ENCODE measurements around the gene MATN3. TPM values are rescaled to one million over a fixed set of nuclear protein-coding genes. Genes with fewer than 3 reads are reported as not detected.

Gene MATN3
- total RNA-seq = not detected

GRCh38 chr2:20012282-20013125, at the start of gene MATN3:
Gene MATN3 (minus strand): TSS chr2:20012668. CDS start chr2:20012631, 37 bp downstream.
- Histone ChIP-seq H3K9me3 (no peaks in the 10 kb centered on the region), H3K4me1 (peaks cover 12% of the 10 kb centered on the region), H3K27ac (no peak within 1 kb of the TSS), H3K27me3 (peaks cover 0 to 5% of the 10 kb centered on the region in 2 donors), H3K4me3 (peak within 1 kb of the TSS in 1 of 2 donors; percentile 21), H3K36me3 (replicated peaks in 1 of 2; ENCODE audit: insufficient read depth in 1 of 2, low read depth in 2 of 2) (no peaks in the 10 kb centered on the region)
- intact Hi-C loops (cut with DNase I) = loop anchor here (5.0 kb wide), 1 partner anchor 85 kb away; no protein-coding TSS in a partner anchor
- TF ChIP-seq, protein P1, sequence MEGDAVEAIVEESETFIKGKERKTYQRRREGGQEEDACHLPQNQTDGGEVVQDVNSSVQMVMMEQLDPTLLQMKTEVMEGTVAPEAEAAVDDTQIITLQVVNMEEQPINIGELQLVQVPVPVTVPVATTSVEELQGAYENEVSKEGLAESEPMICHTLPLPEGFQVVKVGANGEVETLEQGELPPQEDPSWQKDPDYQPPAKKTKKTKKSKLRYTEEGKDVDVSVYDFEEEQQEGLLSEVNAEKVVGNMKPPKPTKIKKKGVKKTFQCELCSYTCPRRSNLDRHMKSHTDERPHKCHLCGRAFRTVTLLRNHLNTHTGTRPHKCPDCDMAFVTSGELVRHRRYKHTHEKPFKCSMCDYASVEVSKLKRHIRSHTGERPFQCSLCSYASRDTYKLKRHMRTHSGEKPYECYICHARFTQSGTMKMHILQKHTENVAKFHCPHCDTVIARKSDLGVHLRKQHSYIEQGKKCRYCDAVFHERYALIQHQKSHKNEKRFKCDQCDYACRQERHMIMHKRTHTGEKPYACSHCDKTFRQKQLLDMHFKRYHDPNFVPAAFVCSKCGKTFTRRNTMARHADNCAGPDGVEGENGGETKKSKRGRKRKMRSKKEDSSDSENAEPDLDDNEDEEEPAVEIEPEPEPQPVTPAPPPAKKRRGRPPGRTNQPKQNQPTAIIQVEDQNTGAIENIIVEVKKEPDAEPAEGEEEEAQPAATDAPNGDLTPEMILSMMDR (IDR thresholded peaks at IDR 0.05) = no peak
- no peak for TF ChIP-seq POLR2A (IDR thresholded peaks at IDR 0.05)
- DNase-seq (peak; percentile 37 to 58 (median 46)), ATAC-seq (peak; percentile 84)
- WGBS, 2 donors = 1 to 2% methylated on average over 27 to 79 of the region's 87 CpGs

DNA sequence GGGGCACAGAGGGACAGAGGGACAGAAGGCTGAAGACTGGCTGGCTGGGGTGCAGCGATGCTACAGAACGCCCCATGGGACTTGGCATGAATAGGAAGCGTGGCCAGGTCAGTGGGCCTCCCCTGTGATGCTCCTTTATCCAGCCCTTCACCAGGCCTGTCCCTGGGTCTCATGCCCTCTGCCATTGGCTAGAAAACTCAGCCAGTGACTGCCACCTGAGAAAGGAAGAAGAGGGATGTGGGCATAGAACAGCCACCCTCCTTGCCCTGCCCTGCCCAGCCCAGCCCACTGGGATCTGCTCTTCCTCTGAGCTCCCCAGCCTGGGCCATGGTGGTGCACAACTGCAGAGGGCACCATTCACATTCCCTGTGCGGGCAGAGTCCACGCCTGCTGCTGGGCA, 49.5 kb upstream of the MATN3 start:
- Histone ChIP-seq H3K36me3 (replicated peaks in 1 of 2; ENCODE audit: insufficient read depth in 1 of 2, low read depth in 2 of 2) (no peaks in the 10 kb centered on the region), H3K27ac (no peak overlapping the region), H3K4me1 (peaks cover 6% of the 10 kb centered on the region), H3K9me3 (no peaks in the 10 kb centered on the region), H3K4me3 (no peak overlapping the region), H3K27me3 (no peaks in the 10 kb centered on the region)
- TF ChIP-seq POLR2A (IDR thresholded peaks at IDR 0.05) = no peak
- TF ChIP-seq, protein P1 (IDR thresholded peaks at IDR 0.05) = no peak
- intact Hi-C loops (cut with DNase I) = no loop called here
- 90 to 92% methylated on average over 5 of the region's 5 CpGs for WGBS, 2 donors
- ATAC-seq (no peak), DNase-seq (no peak)

- peaks cover 5% of the 10 kb centered on the region for H3K4me1 ChIP-seq
- no peaks in the 10 kb centered on the region for H3K27me3 ChIP-seq
- WGBS, 2 donors = 85% methylated on average over 3 of the region's 3 CpGs
- no peak overlapping the region for H3K4me3 ChIP-seq
- DNase-seq = no peak
- no peaks in the 10 kb centered on the region for H3K9me3 ChIP-seq
- no peak overlapping the region for H3K27ac ChIP-seq
- H3K36me3 ChIP-seq (replicated peaks in 1 of 2; ENCODE audit: insufficient read depth in 1 of 2, low read depth in 2 of 2) = no peaks in the 10 kb centered on the region
- intact Hi-C loops (cut with DNase I) = no loop called here
- no peak for TF ChIP-seq POLR2A (IDR thresholded peaks at IDR 0.05)
- TF ChIP-seq, protein P1 (IDR thresholded peaks at IDR 0.05) = no peak
- no peak for ATAC-seq
Measured at GRCh38 chr2:20061476-20061875, 49.0 kb upstream of the MATN3 start.

- DNase-seq (no peak), ATAC-seq (no peak)
- no peak overlapping the region for H3K27ac ChIP-seq
- H3K9me3 ChIP-seq = no peaks in the 10 kb centered on the region
- no peaks in the 10 kb centered on the region for H3K27me3 ChIP-seq
- no peak for TF ChIP-seq POLR2A (IDR thresholded peaks at IDR 0.05)
- TF ChIP-seq, protein P1 (IDR thresholded peaks at IDR 0.05) = no peak
- intact Hi-C loops (cut with DNase I) = no loop called here
- no peaks in the 10 kb centered on the region for H3K36me3 ChIP-seq (replicated peaks in 1 of 2; ENCODE audit: insufficient read depth in 1 of 2, low read depth in 2 of 2)
- H3K4me1 ChIP-seq = no peaks in the 10 kb centered on the region
- WGBS, 2 donors = 93 to 100% methylated on average over 1 of the region's 1 CpG
- H3K4me3 ChIP-seq = no peak overlapping the region
Measured at GRCh38 chr2:20060106-20060505, 47.6 kb upstream of the MATN3 start.
